Middle frontal gyrus (tissue), 1 donor: Measurements from ENCODE around the gene DMC1.

Experiments
- DNase-seq: peaks from one replicate; pipeline ENCODE4 v3.0.0-alpha.2; 2015; ENCODE audit warnings: low spot score; ENCODE audit errors: extremely low spot score

The DMC1 gene

DNA sequence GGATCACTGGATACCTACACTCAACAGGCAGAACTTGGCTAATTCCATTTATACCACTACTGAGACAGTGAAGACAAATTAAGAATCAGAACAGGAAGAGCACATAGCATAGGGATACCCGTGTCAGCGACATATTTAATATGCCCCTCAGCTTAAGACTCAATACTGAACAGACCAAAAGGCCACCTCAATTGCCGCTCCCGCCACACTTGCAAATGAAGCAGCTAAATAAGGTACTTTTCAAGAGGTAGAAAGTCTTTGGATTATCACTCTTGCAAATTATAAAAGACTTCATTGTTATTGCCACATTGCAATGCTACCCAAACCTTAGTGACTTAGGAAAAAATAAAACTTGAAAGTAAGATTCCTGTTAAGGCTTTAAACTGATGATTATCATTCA lies 67.0 kb downstream of the DMC1 start:
- no peak for DNase-seq

DNA sequence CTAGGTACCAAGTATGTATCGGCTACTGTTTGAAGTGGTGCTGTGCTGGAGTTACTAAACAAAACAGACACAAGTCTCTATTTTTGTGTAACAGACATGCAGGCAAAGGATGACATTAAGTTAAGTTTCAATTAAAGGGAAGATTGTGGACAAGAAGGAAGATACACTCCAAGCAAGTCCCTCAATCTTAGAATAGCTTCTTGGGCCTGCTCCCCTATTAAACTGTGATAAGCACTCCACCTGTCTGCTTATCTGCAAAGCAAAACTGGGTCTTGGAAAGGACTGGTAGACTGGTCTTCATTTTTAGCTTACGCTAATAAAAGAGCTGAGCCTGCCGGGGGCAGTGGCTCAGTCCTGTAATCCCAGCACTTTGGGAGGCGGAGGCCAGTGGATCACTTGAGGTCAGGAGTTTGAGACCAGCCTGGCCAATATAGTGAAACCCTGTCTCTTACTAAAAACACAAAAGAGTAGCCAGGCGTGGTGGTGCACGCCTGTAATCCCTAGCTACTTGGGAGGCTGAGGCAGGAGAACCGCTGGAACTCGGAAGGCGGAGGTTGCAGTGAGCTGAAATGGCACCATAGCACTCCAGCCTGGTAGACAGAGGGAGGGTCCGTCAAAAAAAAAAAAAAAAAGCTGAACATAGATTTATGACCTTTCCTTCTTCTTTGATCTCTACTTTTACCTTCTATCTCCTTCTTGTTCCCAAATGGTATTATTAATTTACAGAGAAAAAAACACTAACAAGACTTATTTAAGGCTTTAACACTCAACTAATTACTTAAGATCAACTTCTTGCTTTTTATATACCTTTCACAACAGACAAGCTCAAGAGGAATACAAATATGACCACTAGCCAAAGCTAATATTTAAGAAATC lies 67.9 kb downstream of the DMC1 start:
- no peak for DNase-seq

DNA sequence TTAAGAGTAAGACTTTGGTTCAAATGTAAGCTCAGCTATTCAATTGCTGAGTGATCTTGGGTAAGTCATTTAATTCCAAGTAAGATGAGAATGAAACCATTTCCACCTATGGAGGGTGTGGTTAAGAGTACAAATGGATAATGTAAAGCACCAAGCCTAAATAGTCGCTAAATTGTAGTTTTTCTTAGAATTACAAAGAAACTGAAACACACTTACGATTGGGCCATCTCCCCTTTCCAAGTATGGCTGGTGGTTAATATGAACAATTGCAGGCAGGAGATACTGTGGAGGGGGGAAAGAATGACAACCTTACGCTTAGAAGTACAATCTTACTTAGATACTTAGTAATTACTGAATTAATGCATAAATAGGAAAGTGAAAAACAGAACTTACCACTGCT lies 72.1 kb downstream of the DMC1 start:
- DNase-seq, result no peak

DNA sequence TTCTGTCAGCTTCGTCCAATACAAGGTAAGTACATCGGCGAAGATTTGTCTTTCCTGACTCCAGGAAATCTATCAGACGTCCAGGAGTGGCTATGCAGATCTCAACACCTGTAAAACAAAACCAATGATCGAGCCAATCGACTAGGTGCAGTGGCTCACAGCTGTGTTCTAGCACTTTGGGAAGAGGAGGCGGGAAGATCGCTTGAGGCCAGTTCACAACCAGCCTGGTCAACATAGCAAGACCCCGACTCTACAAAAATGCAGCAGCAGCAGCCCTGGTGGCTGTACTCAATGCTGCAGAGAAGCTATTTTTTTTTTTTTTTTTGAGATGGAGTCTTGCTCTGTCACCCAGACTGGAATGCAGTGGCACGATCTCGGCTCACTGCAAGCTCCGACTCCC lies 75.0 kb downstream of the DMC1 start:
- DNase-seq, result no peak

DNA sequence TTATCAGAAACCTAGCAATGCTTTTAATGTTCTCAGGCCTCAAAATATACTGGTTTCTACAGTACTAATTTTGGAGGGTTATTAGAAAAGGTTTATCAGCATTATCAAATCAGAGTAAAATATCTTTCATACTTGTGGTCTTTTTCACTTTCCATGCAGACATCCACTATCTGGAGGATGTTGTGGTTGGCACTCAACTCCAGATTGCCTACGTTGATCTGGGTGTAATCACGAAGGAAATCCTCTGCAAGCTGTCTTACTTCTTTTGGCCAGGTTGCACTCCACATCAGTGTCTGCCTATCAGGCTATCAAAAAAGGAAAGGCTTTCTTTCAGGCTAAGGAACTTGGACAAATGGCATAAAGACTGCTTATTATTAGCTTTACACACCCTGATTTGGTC lies 75.5 kb downstream of the DMC1 start:
- no peak for DNase-seq

DNA sequence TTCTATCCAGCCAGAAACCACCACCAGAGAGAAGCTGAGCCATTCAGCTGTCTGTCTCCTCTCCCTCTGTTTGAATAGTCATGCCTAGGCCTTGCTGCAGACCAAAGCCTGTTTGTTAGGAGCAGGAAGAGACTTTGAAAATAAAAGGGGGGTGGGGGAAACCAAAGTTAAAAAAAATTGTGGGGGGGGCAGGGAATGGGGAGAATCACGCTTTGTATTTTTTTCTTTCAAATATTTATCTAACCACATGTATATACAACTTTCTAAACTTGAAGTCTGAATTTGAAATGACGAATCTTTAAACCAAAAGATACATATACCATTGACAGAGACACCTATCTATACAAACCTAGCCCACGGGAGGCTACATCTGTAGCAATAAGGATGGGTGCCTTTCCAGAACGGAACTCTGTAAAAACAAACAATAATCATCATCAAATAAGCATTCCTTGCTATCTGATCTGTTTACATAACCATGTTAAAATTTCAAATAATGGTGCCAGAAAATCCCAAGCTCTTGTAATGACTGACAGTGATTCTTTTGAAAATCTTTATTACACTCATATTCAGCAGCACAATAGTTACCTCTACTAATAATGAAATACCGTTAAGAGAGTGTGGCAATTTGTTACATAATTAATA lies 78.2 kb downstream of the DMC1 start:
- DNase-seq, result no peak

DNA sequence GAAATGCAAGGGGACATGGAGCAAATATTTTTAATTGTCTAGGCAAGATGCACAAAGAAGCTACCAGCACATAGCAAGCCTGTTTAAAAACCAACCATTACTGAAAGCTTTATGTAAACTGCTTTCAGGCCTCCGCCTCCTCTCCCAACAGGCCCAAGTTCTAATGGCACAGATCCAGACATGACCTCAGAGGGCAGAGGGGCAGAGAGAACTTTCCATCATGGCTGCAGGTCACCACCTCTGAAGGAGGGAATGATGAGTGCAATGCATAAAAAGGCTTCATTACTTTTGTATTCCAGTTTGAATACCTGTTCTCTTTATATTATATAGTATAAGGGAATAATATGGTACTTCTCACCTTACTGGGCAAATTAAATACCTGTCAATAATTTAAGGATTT lies 79.1 kb downstream of the DMC1 start:
- DNase-seq, result no peak

DNA sequence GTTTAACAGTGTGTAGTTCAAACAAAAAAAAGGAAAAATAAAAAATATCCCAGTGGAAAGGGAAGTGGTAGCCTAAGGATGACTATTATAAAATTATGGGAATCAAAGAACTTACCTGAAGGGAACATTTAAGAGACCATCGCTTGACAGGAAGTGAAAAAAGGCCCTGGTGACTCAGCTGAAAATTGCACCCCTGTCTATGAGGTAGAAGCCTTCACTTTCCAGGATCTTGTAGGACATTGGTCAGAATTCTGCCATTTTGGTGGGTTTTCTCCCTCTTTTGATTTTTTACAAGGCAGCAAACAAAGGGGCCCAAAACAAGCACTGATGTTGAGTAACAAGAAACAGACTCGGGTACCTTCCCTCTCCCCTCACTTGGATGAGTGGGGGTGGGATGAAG lies 79.5 kb downstream of the DMC1 start:
- DNase-seq, result no peak

DNA sequence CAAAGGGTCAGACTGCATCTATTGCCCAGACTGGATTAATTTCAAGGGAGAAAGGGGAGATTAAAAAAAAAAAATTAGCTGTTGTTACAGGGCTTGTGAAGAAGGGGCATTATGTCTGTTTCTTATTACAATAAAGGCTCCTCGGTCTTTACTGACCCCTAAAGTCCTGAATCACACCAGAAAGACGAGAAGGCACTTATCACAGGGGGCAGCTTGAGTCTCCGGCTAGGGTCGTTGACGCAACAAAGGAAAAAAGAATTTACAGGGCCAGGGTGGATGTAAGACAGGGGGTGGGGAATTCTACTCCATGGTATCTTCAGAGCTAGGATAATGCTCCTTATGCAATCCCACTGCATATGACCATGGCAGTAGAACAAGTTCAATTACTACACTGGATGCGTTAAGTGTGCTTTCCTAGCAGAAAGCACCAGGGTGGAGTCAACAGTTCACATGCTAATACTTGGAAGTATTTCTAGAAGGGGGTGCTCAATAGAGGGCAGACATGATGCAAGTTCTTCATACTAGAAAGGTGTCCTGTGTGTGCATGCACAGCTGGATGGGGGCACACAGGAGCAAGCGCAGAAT lies 80.3 kb downstream of the DMC1 start:
- no peak for DNase-seq

DNA sequence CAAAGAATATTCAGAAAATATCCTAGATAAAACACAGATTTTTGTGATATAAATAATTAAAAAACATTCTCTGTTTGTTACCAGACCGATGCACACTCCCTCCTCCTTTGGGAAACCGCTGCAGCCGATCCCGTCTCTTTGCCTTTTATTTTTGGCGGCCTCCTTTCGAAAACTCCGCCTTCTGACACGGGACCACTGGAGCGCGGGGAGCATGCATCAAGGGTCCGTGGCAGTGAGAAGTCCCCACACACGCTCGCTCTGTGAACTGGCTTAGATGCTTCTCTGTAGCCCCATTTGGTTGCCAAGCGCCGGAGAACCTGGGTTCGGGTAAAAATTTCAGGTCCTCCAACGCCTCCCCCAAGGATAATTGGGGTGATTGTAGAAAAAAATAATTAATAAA lies 80.8 kb downstream of the DMC1 start:
- no peak for DNase-seq

DNA sequence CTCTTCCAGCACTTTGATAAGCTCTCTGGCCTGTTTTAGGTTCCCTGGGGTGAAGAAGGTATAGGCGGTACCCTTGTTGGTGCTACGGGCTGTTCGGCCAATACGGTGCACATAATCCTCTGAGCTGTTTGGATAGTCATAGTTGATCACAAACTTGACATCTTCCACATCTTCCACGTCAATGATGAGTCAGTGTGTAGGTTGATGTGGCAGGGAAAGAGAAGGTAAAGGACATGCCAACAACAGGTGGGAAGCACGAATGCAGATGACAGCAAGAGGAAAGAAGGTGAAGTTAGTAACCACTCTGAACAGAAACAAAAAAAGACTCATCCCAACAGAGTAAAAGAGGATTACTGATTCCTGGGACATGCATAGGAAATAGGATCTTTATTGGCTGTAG lies 82.0 kb downstream of the DMC1 start:
- DNase-seq, result no peak

DNA sequence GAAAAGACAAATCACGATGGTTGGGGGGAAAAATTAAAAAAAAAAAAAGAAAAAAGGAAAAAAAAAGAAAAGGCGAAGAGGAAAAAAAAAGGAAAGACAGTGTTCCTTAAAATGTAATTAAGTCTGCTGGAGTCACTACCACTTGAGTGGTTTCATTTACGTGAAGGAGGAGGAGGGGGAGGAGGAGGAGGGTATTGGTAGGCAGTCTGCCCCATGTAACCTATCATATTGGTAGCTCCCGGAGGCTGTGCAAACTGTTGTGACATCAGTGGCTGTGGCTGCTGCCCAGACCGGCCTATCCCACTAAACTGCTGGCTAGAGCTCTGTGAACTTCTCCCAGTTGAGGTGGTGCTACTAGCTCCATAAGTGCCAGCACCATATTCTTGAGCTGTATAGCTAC lies 84.2 kb downstream of the DMC1 start:
- no peak for DNase-seq

DNA sequence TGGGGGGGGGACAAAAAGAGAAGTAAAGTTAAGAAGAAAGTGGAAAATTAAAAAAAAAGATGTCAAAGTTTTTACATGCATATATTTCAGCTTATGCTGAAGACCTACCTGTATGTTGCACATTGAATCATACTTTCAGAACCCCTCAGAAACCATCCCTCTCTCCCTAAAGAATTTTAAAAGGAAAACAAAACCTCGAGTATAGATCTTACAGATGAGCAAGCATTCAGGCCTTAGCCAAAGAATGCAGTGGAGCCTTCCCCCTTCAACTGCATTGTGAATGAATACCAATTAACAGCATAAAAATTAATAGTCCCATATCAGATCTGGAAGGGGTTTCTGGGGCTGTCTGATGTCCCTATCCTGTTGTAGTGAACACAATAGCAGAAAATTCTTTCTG lies 85.7 kb downstream of the DMC1 start:
- no peak for DNase-seq

DNA sequence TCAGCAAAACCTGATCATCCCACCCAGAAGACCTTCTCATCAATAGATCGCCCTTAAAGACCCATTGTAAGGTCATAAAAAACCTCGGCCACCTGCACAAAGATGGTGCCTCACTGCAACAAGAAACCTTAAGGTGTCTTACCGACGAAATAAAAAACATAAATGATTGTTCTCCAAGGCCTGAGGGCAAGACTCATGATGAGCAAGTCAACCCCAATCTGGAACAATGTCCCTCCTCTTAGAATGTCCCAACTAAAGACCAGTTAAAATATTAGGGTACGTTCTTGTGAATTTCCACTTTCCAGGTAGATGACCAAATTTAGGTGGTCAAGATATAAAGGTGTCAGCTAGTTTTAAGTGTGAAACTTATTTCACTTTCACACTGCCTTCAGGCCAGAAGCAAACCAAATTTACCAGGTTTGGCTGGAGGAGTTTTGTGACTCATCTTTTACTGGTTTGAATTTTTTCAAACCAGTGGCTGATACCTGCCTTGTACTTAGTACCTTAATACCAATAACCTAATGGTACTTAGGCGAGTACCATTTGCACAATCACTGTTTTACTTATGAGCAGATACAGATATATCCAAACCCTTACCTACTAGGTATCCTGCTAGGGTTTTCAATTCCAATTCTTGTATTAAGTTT lies 87.2 kb downstream of the DMC1 start:
- DNase-seq, result no peak

DNA sequence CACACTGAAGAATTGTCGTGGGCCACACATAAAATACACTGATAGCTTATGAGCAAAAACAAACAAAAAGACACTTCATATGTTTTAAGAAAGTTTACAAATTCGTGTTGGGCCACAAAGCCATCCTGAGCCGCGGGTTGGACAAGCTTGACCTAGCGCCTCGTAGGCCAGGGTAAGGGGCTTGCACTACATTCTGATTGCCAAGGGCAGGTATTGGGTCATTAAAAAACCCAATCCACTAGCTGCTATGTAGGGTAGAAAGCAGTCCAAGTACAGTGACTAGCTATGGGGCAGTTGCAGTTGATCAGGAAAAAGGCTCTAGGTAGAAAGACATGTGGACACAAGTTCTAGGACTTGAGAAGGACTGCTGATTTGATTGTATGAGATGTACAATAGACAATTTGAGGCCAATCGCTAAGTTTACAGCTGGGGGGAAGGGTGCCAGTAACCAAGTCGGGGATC lies 88.1 kb downstream of the DMC1 start:
- DNase-seq, result no peak

DNA sequence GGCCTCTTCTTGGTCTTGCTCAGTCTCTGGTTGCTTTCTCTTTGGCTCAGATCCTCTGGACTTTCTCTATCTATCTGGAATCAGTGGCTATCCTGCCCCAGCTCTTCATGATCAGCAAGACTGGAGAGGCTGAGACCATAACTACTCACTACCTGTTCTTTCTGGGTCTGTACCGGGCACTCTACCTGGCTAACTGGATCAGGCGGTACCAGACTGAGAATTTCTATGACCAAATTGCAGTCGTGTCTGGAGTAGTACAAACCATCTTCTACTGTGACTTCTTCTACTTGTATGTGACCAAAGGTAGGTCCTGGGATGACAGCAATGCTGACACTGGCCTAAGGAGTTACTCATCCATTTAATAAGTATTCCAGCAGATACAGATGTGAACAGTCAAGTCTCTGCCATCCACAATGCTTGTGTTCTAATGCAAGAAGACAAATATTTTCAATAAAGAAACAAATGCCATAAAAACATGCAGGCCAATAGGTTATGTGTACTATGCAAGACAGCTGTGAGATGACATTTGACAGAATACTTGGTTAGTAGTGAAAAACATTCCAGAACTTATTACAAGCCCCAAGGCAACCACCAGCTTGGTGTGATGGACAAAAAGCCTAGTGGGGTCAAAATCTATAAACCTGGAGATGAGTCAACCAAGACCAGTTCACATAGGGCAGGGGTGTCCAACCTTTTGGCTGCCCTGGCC lies 88.7 kb downstream of the DMC1 start:
- DNase-seq, result no peak

DNA sequence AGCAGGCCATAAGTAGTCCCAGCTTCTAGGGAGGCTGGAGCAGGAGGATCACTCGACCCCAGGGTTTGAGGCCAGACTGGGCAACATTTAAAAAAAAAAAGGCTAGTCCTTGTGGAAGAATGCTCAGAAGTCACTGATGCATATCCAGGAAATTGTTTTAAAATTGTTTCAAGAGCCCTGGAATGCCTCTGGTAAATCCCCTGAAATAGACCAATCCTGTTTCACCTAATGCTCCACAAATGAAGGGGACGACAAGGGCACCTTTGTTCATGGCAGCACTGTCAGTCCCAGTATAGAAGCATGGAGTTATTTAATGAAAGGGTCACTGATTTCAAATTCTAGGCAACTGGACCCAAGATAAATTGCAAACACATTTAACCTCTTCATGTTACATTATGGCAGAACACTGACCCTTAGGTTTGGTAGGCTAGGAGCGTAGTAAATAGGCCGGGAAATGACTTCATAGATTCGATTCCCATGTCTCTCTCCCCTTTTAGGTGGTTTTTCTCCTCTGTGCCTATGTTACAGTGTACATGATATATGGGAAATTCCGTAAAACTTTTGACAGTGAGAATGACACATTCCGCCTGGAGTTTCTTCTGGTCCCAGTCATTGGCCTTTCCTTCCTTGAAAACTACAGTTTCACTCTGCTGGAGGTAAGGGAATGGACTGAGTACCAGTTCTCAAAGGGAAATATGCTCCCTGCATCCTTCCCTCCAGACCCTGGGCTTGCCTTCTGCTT lies 90.7 kb downstream of the DMC1 start:
- no peak for DNase-seq

DNA sequence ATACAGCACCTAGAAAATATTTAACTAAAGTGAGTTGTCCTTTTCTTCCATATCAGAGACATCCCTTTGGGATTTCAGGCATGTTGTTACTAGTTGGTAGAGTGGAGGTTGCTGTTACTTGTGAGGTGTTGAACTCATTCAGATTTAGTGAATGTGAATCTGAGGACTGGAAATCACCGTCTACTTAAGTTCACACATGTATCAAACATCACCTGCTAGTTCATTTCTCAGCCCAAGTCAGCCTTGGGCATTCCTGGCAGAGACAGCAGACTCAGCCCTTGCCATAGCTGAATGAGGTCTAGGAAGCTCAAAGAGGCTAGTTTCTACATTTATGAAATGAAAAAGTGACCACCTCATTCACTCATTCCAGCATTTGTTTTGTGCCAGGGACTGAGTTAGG lies 92.4 kb downstream of the DMC1 start:
- DNase-seq, result no peak

DNA sequence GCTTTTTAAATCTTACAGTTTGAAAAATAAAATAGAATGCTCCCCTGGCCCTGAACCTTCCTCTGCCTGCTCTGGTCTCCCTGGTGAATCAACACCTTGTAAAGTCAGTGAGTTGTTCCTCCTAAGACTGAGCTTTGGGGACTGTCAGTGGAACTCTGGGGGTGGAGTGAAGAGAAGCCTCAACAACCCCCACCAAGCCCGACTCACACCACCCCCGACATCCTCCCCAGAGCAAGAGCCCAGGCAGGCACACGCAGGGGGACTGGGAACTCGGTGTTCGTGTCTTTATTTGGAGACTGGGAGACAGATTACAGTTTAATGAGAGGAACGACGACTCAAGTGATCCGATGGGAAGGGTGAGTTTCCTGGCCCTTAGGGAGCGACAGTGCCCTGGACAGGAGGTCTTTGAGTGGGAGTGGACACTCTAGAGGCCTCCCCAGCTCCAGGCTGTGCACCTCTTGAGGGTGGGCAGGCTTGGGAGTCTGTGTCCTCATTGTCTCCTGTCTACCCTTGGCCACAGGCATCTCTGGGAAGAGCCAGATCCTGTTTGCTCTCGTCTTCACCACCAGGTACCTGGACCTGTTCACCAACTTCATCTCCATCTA lies 95.9 kb downstream of the DMC1 start:
- DNase-seq, result no peak

DNA sequence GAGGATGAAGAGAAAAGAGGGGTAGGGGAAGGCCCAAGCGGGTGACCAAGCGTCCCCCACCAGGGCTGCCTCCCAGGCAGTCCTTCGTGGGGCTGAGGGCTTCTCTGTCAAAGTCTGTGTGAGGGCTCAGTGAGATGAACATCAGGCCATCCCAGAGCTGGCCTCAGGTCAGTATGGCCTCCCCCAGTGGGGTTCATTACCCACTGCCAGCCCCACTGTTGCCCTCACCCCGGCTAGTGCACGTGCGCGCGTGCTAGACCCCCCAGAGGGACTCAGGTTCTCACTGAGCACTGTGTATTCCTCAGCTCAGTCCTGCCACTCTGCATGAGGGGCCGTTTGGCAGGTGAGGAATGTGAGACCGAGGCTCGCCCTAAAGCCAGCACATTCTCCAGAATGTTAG lies 98.7 kb downstream of the DMC1 start:
- no peak for DNase-seq
